Measurements from ENCODE around the gene SDK2. TPM values are rescaled to one million over a fixed set of nuclear protein-coding genes. Genes with fewer than 3 reads are reported as not detected.

Gene SDK2
- total and polyA plus RNA-seq, 2 of the 8 experiments (the other 6 are each of a cell fraction or from before 2014, with no cell fraction given), result 3.9 to 4.1 TPM

DNA sequence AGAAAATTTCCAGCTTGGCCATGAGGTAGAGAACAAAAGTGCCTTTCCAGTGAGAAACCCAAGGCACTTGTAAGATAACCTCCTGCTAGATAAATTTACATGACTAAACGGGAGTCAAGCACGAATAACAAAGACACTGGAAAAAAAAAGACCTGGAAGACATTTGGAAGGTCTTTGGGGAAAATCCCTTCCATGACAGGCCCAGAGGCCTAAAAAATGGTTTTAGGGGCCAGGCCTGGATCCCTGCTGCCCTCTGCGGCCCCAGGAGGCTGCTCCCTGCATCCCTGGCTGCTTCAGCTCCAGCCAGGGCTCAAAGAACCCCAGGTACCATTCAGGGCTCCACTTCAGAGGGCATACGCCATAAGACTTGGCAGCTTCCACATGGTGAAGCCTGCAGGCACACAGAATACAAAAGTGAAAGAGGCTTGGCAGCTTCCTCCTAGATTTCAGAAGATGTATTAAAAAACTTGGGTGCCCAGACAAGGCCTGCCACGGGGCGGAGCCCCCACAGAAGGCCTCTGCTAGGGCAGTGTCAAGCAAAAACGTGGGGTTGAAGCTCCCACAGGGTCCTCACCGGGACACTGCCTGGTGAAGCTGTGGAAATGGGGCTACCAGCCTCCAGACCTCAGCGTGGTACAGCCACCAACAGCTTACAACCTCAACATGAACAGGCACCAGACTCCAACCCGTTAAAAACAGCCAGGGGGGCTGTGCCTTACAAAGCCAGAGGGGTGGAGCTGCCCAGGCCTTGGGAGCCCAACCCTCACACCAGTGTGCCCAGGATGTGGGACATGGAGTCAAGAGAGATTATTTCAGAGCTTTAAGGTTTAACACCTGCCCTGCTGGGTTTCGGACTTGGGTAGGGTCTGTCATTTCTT lies 77.1 kb downstream of the SDK2 start (continued):
- TF ChIP-seq RAD21 (IDR thresholded peaks at IDR 0.05 in 1 of 2, conservative IDR thresholded peaks at IDR 0.05 in 1 of 2; ENCODE audit: low read depth in 2 of 2, low read length in 2 of 2) (peak; percentile 14 to 45; a peak in 3 of 4 replicates), ATF2 (IDR thresholded peaks at IDR 0.05; ENCODE audit: low read length) (peak; percentile 33; the same call in 1 of the 2 replicates), RXRA (IDR thresholded peaks at IDR 0.05; ENCODE audit: insufficient read depth, low read depth, low read length) (no peak), BCL11A (IDR thresholded peaks at IDR 0.05; ENCODE audit: low read depth in 2 of 2, low read length in 2 of 2) (no peak), ASH2L (IDR thresholded peaks at IDR 0.05; ENCODE audit: low read length) (peak; percentile 53), CBX5 (IDR thresholded peaks at IDR 0.05; ENCODE audit: low read depth, low read length) (no peak), NANOG (IDR thresholded peaks at IDR 0.05; ENCODE audit: insufficient read depth, low read depth, low read length, poor library complexity, severe bottlenecking) (no peak), ATF3 (IDR thresholded peaks at IDR 0.05; ENCODE audit: insufficient read depth, low read depth, low read length) (no peak), EZH2 (IDR thresholded peaks at IDR 0.05; ENCODE audit: low read depth, low read length, severe bottlenecking) (no peak), CHD2 (IDR thresholded peaks at IDR 0.05; ENCODE audit: low read length) (no peak), POU5F1 (IDR thresholded peaks at IDR 0.05; ENCODE audit: low read depth, low read length) (peak; percentile 94), TBP (IDR thresholded peaks at IDR 0.05; ENCODE audit: low read depth, low read length) (no peak), SP4 (IDR thresholded peaks at IDR 0.05; ENCODE audit: low read length) (peak; percentile 21; the same call in 1 of the 2 replicates), RFX5 (IDR thresholded peaks at IDR 0.05; ENCODE audit: borderline replicate concordance, low read depth, low read length) (no peak)
